Measurements from ENCODE around the gene APP.

The APP gene

DNA sequence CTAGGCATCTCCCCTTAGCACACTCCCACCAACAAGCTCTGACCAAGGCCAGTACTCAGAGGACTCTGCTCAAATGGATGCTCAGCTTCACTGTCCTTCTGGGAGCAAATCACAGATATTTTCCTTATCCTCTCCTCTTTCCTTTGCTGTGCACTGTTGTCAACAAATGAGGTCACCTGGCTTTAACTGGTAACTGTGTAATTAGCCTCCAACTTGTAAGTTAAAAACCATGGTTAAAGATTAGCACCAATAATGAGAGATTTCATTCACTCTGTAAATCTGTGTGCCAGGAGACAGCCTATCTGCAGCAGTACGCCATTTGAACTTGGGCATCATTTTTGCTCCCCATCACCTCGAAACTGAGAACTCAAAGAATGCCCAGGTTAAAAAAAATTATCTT, 286.3 kb downstream of the APP start:
- Histone ChIP-seq H3K4me2 (ENCODE audit: low read depth, low read length, poor library complexity, severe bottlenecking) (no peak overlapping the region), H4K20me1 (ENCODE audit: insufficient read depth, low read length, poor library complexity, severe bottlenecking) (no peaks in the 10 kb centered on the region), H2AFZ (ENCODE audit: low read length) (no peak overlapping the region), H3K36me3 (ENCODE audit: insufficient read depth, low read length) (no peaks in the 10 kb centered on the region), H3K4me3 (ENCODE audit: low read length, poor library complexity, severe bottlenecking) (no peak overlapping the region), H3F3A (ENCODE audit: low read depth) (no peaks in the 10 kb centered on the region), H3K27me3 (ENCODE audit: insufficient read depth, low read length, poor library complexity, severe bottlenecking) (no peaks in the 10 kb centered on the region), H3K79me2 (ENCODE audit: insufficient read depth, low read length) (no peaks in the 10 kb centered on the region), H3K9me3 (ENCODE audit: insufficient read depth, low read depth, low read length) (no peaks in the 10 kb centered on the region), H3K4me1 (ENCODE audit: insufficient read depth, low read length, poor library complexity, severe bottlenecking) (no peaks in the 10 kb centered on the region), H3K9ac (ENCODE audit: low read depth, low read length, poor library complexity, severe bottlenecking) (no peak overlapping the region), H3K9me2 (replicated peaks; ENCODE audit: low read depth, low read length) (no peaks in the 10 kb centered on the region)
- TF ChIP-seq, protein P1, sequence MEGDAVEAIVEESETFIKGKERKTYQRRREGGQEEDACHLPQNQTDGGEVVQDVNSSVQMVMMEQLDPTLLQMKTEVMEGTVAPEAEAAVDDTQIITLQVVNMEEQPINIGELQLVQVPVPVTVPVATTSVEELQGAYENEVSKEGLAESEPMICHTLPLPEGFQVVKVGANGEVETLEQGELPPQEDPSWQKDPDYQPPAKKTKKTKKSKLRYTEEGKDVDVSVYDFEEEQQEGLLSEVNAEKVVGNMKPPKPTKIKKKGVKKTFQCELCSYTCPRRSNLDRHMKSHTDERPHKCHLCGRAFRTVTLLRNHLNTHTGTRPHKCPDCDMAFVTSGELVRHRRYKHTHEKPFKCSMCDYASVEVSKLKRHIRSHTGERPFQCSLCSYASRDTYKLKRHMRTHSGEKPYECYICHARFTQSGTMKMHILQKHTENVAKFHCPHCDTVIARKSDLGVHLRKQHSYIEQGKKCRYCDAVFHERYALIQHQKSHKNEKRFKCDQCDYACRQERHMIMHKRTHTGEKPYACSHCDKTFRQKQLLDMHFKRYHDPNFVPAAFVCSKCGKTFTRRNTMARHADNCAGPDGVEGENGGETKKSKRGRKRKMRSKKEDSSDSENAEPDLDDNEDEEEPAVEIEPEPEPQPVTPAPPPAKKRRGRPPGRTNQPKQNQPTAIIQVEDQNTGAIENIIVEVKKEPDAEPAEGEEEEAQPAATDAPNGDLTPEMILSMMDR (conservative IDR thresholded peaks at IDR 0.05; ENCODE audit: low read length): no peak
- TF ChIP-seq EZH2phosphoT487 (IDR thresholded peaks at IDR 0.05; ENCODE audit: borderline replicate concordance): no peak

DNA sequence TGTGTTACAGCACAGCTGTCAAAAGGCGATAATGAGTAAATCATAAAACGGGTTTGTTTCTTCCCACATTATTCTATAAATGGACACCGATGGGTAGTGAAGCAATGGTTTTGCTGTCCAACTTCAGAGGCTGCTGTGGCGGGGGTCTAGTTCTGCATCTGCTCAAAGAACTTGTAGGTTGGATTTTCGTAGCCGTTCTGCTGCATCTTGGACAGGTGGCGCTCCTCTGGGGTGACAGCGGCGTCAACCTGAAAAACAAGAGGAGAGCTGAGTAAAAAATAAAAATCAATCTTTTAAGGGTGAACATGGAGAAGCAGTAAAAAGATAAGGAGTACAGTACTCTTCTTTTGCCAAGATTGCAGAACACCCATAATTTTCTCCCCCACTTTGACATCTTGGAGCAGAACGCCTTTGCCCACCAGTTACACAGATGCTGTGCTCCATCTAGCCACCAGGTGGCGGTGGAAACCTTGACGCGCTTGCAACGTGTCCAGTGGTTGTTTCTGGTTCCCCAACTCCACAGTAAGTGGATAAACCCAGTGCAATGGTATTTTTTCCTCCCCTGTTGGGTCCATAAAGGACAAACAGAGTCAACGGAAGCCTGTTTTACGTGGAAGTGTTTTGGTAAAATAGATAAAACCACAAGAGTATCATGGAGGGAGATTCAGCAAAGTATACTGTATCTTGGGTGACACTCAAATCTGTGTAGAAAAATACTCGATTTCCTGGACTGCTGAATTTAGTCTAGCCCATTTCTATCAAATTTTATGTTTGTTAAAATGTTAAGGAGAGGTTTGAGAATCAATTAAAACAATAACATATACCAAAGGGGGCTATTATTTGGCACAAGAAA, 288.8 kb downstream of the APP start:
- Histone ChIP-seq H3K79me2 (ENCODE audit: insufficient read depth, low read length) (no peaks in the 10 kb centered on the region), H3F3A (ENCODE audit: low read depth) (no peaks in the 10 kb centered on the region), H2AFZ (ENCODE audit: low read length) (no peak overlapping the region), H3K9me2 (replicated peaks; ENCODE audit: low read depth, low read length) (no peaks in the 10 kb centered on the region), H3K4me2 (ENCODE audit: low read depth, low read length, poor library complexity, severe bottlenecking) (no peak overlapping the region), H3K9me3 (ENCODE audit: insufficient read depth, low read depth, low read length) (no peaks in the 10 kb centered on the region), H3K36me3 (ENCODE audit: insufficient read depth, low read length) (no peaks in the 10 kb centered on the region), H3K9ac (ENCODE audit: low read depth, low read length, poor library complexity, severe bottlenecking) (no peak overlapping the region), H3K4me1 (ENCODE audit: insufficient read depth, low read length, poor library complexity, severe bottlenecking) (no peaks in the 10 kb centered on the region), H3K4me3 (ENCODE audit: low read length, poor library complexity, severe bottlenecking) (no peak overlapping the region), H4K20me1 (ENCODE audit: insufficient read depth, low read length, poor library complexity, severe bottlenecking) (no peaks in the 10 kb centered on the region), H3K27me3 (ENCODE audit: insufficient read depth, low read length, poor library complexity, severe bottlenecking) (no peaks in the 10 kb centered on the region)
- TF ChIP-seq EZH2phosphoT487 (IDR thresholded peaks at IDR 0.05; ENCODE audit: borderline replicate concordance): no peak
- TF ChIP-seq, protein P1 (conservative IDR thresholded peaks at IDR 0.05; ENCODE audit: low read length): peak; percentile 99

DNA sequence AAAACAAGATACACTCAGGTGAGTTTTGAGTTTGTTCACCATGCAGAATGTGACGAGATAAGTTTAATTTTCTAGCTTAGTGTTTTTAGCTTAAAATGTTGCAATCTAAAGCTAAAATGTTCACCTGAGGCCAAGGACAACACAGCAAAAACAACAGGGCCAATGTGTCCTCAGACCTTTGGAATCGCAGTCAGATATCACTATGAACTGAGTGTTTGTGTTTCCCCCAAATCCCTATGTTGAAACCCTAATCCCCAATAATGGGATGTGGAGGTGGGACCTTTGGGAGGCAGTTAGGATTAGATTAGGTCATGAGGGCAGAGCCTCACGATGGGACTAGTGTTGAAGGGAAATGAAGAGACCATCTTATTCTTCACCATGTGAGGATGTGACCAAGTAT, 291.4 kb downstream of the APP start:
- Histone ChIP-seq H3F3A (ENCODE audit: low read depth) (no peaks in the 10 kb centered on the region), H3K4me2 (ENCODE audit: low read depth, low read length, poor library complexity, severe bottlenecking) (no peak overlapping the region), H3K4me3 (ENCODE audit: low read length, poor library complexity, severe bottlenecking) (no peak overlapping the region), H4K20me1 (ENCODE audit: insufficient read depth, low read length, poor library complexity, severe bottlenecking) (no peaks in the 10 kb centered on the region), H3K79me2 (ENCODE audit: insufficient read depth, low read length) (no peaks in the 10 kb centered on the region), H3K36me3 (ENCODE audit: insufficient read depth, low read length) (no peaks in the 10 kb centered on the region), H2AFZ (ENCODE audit: low read length) (no peak overlapping the region), H3K9me2 (replicated peaks; ENCODE audit: low read depth, low read length) (no peaks in the 10 kb centered on the region), H3K9me3 (ENCODE audit: insufficient read depth, low read depth, low read length) (no peaks in the 10 kb centered on the region), H3K9ac (ENCODE audit: low read depth, low read length, poor library complexity, severe bottlenecking) (no peak overlapping the region), H3K27me3 (ENCODE audit: insufficient read depth, low read length, poor library complexity, severe bottlenecking) (no peaks in the 10 kb centered on the region), H3K4me1 (ENCODE audit: insufficient read depth, low read length, poor library complexity, severe bottlenecking) (no peaks in the 10 kb centered on the region)
- TF ChIP-seq, protein P1 (conservative IDR thresholded peaks at IDR 0.05; ENCODE audit: low read length): no peak
- TF ChIP-seq EZH2phosphoT487 (IDR thresholded peaks at IDR 0.05; ENCODE audit: borderline replicate concordance): no peak

Data from Loucy (cell line).